HepG2 (cell line): ENCODE results near the gene RASL12. TPM values are rescaled to one million over a fixed set of nuclear protein-coding genes. Genes with fewer than 3 reads are reported as not detected.

Experiments
- BRD4 ChIP-seq: sonication (generic); formaldehyde crosslinking; IDR thresholded peaks from 2 replicates; pipeline ENCODE4 v1.4.0; 2020; ENCODE audit warnings: missing genetic modification reagents
- GATA4 ChIP-seq: sonication (generic); IDR thresholded peaks from 2 replicates; pipeline ENCODE4 v1.6.1; 2016; ENCODE audit warnings: antibody characterized with exemption, low read depth, borderline replicate concordance
- HMG20B ChIP-seq: conservative IDR thresholded peaks from 2 replicates; pipeline ENCODE4 v1.6.1; 2016; ENCODE audit warnings: missing genetic modification reagents, missing compliant biosample characterization
- KMT2A ChIP-seq: sonication (generic); formaldehyde crosslinking; IDR thresholded peaks from 2 replicates; pipeline ENCODE4 v1.4.0; 2020; ENCODE audit warnings: missing genetic modification reagents
- NFKBIZ ChIP-seq: IDR thresholded peaks from 2 replicates; pipeline ENCODE4 v1.6.1; 2018; ENCODE audit warnings: missing genetic modification reagents, missing compliant biosample characterization
- NFRKB ChIP-seq: fragments of 450-650 bp; IDR thresholded peaks from 2 replicates; pipeline ENCODE4 v1.6.1; 2017
- PCBP1 ChIP-seq: fragments of 200-400 bp; formaldehyde crosslinking; IDR thresholded peaks from 2 replicates; pipeline ENCODE4 v1.6.1; 2017; ENCODE audit warnings: mild to moderate bottlenecking, low read depth, low read length, borderline replicate concordance
- SOX13 ChIP-seq, 3 experiments: fragments of 450-650 bp in 1 of 3; sonication (generic) in 1 of 3; formaldehyde crosslinking in 1 of 3; IDR thresholded peaks in 2 of 3; conservative IDR thresholded peaks in 1 of 3; 2 replicates each; pipeline versions ENCODE4 v1.5.0 to v1.6.1; 2016 to 2020; ENCODE audit warnings: antibody characterized with exemption in 1 of 3, mild to moderate bottlenecking in 1 of 3, missing compliant biosample characterization in 1 of 3, missing genetic modification reagents in 1 of 3, moderate library complexity in 1 of 3
- SOX6 ChIP-seq, 2 experiments: fragments of 450-650 bp in 1 of 2; sonication (generic) in 1 of 2; formaldehyde crosslinking in 1 of 2; IDR thresholded peaks; 2 replicates each; pipeline versions ENCODE4 v1.4.0 to v1.6.1; 2017 to 2020; ENCODE audit warnings: antibody characterized with exemption in 1 of 2, mild to moderate bottlenecking in 1 of 2, missing genetic modification reagents in 1 of 2
- TCF12 ChIP-seq, 2 experiments: fragments of 450-650 bp in 1 of 2; sonication (generic) in 1 of 2; formaldehyde crosslinking in 1 of 2; IDR thresholded peaks; 2 replicates each; pipeline versions ENCODE4 v1.6.1 to v1.8.0; 2017 to 2022; ENCODE audit warnings: antibody characterized with exemption in 1 of 2, mild to moderate bottlenecking in 1 of 2, missing genetic modification reagents in 1 of 2, moderate library complexity in 1 of 2
- XRCC5 ChIP-seq: fragments of 200-400 bp; formaldehyde crosslinking; optimal IDR thresholded peaks from 2 replicates; pipeline ENCODE3; 2017; ENCODE audit warnings: mild to moderate bottlenecking, low read length
- ZMYM4 ChIP-seq: sonication (generic); formaldehyde crosslinking; IDR thresholded peaks from 2 replicates; pipeline ENCODE4 v1.8.1; 2023; ENCODE audit warnings: mild to moderate bottlenecking, missing genetic modification reagents
- ZNF572 ChIP-seq: sonication (generic); formaldehyde crosslinking; IDR thresholded peaks from 2 replicates; pipeline ENCODE4 v1.5.1; 2020; ENCODE audit warnings: mild to moderate bottlenecking, missing genetic modification reagents
- ZNF772 ChIP-seq: sonication (generic); formaldehyde crosslinking; IDR thresholded peaks from 2 replicates; pipeline ENCODE4 v1.5.0; 2020; ENCODE audit warnings: mild to moderate bottlenecking, missing genetic modification reagents
- polyA plus RNA-seq, 8 experiments: library from polyadenylated mRNA; depleted of rRNA in 3 of 8; stranded (reverse) in 7 of 8; unstranded in 1 of 8; fragments of >200 nt; fragmentation: Illumina TruSeq in 4 of 8; extraction: Trizol in 4 of 8; gene quantifications; 2 replicates each; pipeline versions ENCODE4 v1.2.1 to v1.2.3, GENCODE V29; 2011 to 2016; ENCODE audit warnings: low read depth in 4 of 8, missing spikeins in 1 of 8, mixed read lengths in 1 of 8; ENCODE audit not compliant: insufficient read depth in 1 of 8
- total RNA-seq, 5 experiments: library from RNA; depleted of rRNA; stranded (reverse); fragments of >200 nt; fragmentation: Illumina TruSeq; extraction: Trizol; gene quantifications; 2 replicates each; pipeline ENCODE4 v1.2.3, GENCODE V29; 2016; ENCODE audit warnings: low read depth in 1 of 5
- TF ChIP-seq, protein P1 (sequence below): sonication (generic); formaldehyde crosslinking; IDR thresholded peaks from 2 replicates; pipeline ENCODE4 v1.4.0; 2020; ENCODE audit warnings: mild to moderate bottlenecking, low read depth, missing genetic modification reagents
- TF ChIP-seq, protein P2 (sequence below): sonication (generic); formaldehyde crosslinking; IDR thresholded peaks from 2 replicates; pipeline ENCODE4 v1.8.1; 2023; ENCODE audit warnings: mild to moderate bottlenecking, missing genetic modification reagents
- TF ChIP-seq, protein P3 (sequence below): sonication (generic); formaldehyde crosslinking; IDR thresholded peaks from 2 replicates; pipeline ENCODE4 v1.4.0; 2020; ENCODE audit warnings: mild to moderate bottlenecking, missing genetic modification reagents, borderline replicate concordance
- TF ChIP-seq, protein P4 (sequence below), 2 experiments: fragments of 450-650 bp in 1 of 2; sonication (generic) in 1 of 2; formaldehyde crosslinking; IDR thresholded peaks; 2 replicates each; pipeline versions ENCODE4 v1.5.0 to v1.8.0; 2020 to 2022; ENCODE audit warnings: mild to moderate bottlenecking in 1 of 2, missing genetic modification reagents in 1 of 2
- TF ChIP-seq, protein P5 (sequence below): sonication (generic); formaldehyde crosslinking; IDR thresholded peaks from 2 replicates; pipeline ENCODE4 v1.5.0; 2020; ENCODE audit warnings: mild to moderate bottlenecking, missing genetic modification reagents

The RASL12 gene
- total and polyA plus RNA-seq, 2 of the 13 experiments (the other 11 are each of a cell fraction or from before 2014, with no cell fraction given) = 0.16 to 0.55 TPM

DNA sequence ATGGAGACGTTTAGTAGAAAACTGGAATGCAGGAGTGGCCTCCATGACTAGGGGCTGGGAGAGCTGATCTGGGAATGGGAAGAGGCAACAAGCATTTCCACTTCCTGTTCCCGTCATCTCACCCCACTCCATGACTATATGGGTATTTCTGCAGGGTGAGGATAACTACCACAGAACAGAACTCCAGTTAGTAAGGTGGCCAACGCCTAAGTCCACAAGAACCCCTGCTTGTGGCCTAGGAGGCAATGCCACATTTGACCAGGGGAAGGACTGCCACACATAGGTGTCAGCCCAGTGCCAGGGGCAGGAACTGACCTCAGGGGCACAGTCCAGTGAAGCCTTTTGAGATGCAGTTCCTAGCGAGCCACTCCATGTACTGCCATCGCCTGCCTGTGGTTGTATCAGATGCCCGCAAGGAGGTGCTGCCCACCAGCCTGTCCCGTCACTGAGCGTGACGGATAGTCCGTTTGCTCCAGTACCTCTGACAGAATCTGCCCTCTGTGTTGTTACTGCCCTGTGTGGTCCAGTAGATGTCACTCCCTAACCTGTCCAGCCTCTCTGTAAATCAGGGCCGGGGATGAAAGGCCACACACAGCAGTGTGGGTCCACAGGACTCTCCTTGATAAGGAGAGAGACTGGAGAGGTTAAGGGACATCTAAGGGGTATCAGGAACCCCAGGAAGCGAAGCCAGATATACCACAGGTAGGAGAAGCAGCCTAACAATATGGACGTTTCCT lies 34.8 kb downstream of the RASL12 start (continued):
- TF ChIP-seq PCBP1 (no peak), ZNF572 (0 out of 2 replicates have a peak, but pooled peaks have one; percentile 47), SOX13 (IDR thresholded peaks at IDR 0.05) (no peak), SOX13 (CRISPR knock-in tag; conservative IDR thresholded peaks at IDR 0.05 in 1 of 2, IDR thresholded peaks at IDR 0.05 in 1 of 2) (peak in 1 of 2 experiments; percentile 54; a peak in 1 of 4 replicates), BRD4 (peak; percentile 19; the same call in 1 of the 2 replicates), ZNF772 (CRISPR knock-in tag) (0 out of 2 replicates have a peak, but pooled peaks have one; percentile 75), SOX6 (IDR thresholded peaks at IDR 0.05) (no peak), SOX6 (CRISPR knock-in tag; IDR thresholded peaks at IDR 0.05) (peak; percentile 73), NFKBIZ (peak; percentile 18; the same call in 1 of the 2 replicates), XRCC5 (peak; percentile 92), TCF12 (IDR thresholded peaks at IDR 0.05) (no peak), TCF12 (CRISPR knock-in tag; IDR thresholded peaks at IDR 0.05) (peak; percentile 21; the same call in 1 of the 2 replicates), KMT2A (CRISPR knock-in tag) (no peak; the same call in 1 of the 2 replicates), HMG20B (CRISPR knock-in tag) (peak; percentile 77), NFRKB (no peak), ZMYM4 (0 out of 2 replicates have a peak, but pooled peaks have one; percentile 63), GATA4 (peak; percentile 20; the same call in 1 of the 2 replicates)
- TF ChIP-seq, protein P1, sequence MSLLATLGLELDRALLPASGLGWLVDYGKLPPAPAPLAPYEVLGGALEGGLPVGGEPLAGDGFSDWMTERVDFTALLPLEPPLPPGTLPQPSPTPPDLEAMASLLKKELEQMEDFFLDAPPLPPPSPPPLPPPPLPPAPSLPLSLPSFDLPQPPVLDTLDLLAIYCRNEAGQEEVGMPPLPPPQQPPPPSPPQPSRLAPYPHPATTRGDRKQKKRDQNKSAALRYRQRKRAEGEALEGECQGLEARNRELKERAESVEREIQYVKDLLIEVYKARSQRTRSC (CRISPR knock-in tag) = no peak
- TF ChIP-seq, protein P2, sequence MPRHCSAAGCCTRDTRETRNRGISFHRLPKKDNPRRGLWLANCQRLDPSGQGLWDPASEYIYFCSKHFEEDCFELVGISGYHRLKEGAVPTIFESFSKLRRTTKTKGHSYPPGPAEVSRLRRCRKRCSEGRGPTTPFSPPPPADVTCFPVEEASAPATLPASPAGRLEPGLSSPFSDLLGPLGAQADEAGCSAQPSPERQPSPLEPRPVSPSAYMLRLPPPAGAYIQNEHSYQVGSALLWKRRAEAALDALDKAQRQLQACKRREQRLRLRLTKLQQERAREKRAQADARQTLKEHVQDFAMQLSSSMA (CRISPR knock-in tag) = peak; percentile 65; the same call in 1 of the 2 replicates
- TF ChIP-seq, protein P3, sequence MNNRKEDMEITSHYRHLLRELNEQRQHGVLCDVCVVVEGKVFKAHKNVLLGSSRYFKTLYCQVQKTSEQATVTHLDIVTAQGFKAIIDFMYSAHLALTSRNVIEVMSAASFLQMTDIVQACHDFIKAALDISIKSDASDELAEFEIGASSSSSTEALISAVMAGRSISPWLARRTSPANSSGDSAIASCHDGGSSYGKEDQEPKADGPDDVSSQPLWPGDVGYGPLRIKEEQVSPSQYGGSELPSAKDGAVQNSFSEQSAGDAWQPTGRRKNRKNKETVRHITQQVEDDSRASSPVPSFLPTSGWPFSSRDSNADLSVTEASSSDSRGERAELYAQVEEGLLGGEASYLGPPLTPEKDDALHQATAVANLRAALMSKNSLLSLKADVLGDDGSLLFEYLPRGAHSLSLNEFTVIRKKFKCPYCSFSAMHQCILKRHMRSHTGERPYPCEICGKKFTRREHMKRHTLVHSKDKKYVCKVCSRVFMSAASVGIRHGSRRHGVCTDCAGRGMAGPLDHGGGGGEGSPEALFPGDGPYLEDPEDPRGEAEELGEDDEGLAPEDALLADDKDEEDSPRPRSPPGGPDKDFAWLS (CRISPR knock-in tag) = no peak
- TF ChIP-seq, protein P4, sequence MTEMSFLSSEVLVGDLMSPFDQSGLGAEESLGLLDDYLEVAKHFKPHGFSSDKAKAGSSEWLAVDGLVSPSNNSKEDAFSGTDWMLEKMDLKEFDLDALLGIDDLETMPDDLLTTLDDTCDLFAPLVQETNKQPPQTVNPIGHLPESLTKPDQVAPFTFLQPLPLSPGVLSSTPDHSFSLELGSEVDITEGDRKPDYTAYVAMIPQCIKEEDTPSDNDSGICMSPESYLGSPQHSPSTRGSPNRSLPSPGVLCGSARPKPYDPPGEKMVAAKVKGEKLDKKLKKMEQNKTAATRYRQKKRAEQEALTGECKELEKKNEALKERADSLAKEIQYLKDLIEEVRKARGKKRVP (CRISPR knock-in tag; IDR thresholded peaks at IDR 0.05) = 0 out of 4 replicates have a peak, but pooled peaks of 1 of the 2 experiments have one; percentile 3
- TF ChIP-seq, protein P5, sequence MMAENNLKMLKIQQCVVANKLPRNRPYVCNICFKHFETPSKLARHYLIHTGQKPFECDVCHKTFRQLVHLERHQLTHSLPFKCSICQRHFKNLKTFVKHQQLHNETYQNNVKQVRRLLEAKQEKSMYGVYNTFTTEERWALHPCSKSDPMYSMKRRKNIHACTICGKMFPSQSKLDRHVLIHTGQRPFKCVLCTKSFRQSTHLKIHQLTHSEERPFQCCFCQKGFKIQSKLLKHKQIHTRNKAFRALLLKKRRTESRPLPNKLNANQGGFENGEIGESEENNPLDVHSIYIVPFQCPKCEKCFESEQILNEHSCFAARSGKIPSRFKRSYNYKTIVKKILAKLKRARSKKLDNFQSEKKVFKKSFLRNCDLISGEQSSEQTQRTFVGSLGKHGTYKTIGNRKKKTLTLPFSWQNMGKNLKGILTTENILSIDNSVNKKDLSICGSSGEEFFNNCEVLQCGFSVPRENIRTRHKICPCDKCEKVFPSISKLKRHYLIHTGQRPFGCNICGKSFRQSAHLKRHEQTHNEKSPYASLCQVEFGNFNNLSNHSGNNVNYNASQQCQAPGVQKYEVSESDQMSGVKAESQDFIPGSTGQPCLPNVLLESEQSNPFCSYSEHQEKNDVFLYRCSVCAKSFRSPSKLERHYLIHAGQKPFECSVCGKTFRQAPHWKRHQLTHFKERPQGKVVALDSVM (CRISPR knock-in tag) = no peak
